Stimulated activated CD4-positive, alpha-beta T cell treated with anti-CD3 and anti-CD28 coated beads, Interleukin-1b, Interleukin-23, amount 100 ng/mL, for 1 hour (primary cell): ENCODE measurements around the gene DPP7.

Experiments
- DNase-seq, 2 donors: peaks; one replicate each; pipeline ENCODE4 v3.0.0-alpha.2; 2020; ENCODE audit warnings: low read depth in 2 of 2

The DPP7 gene

GRCh38 chr9:137088121-137088520 is 26.4 kb downstream of the DPP7 start:
- no peak for DNase-seq

- no peak for DNase-seq
These were observed 27.1 kb downstream of the DPP7 start for GRCh38 chr9:137087409-137087925.

- DNase-seq = peak; percentile 98 to 100
These were observed 27.8 kb downstream of the DPP7 start, which contains the start of gene MAN1B1 for GRCh38 chr9:137086531-137087408. Gene MAN1B1 (plus strand): TSS chr9:137086985. CDS start chr9:137087000, 15 bp downstream.

- DNase-seq = no peak
These were observed 28.5 kb downstream of the DPP7 start for GRCh38 chr9:137085920-137086530.

GRCh38 chr9:137084526-137084925 is 30.0 kb downstream of the DPP7 start:
- no peak for DNase-seq

- no peak for DNase-seq
These were observed 31.0 kb downstream of the DPP7 start for GRCh38 chr9:137083394-137084004.

GRCh38 chr9:137082925-137083290 is 31.6 kb downstream of the DPP7 start:
- DNase-seq = no peak

- no peak for DNase-seq
These were observed 32.2 kb downstream of the DPP7 start for GRCh38 chr9:137082222-137082924.

GRCh38 chr9:137080260-137081122 is 34.0 kb downstream of the DPP7 start:
- no peak for DNase-seq

GRCh38 chr9:137079401-137079787 is 35.1 kb downstream of the DPP7 start:
- DNase-seq = no peak

GRCh38 chr9:137078701-137079400 is 35.7 kb downstream of the DPP7 start:
- DNase-seq = no peak

GRCh38 chr9:137077758-137078693 is 36.5 kb downstream of the DPP7 start:
- no peak for DNase-seq

GRCh38 chr9:137077010-137077747 is 37.4 kb downstream of the DPP7 start, which contains the start of gene UAP1L1:
Gene UAP1L1 (plus strand): TSS chr9:137077517. CDS start chr9:137077533, 16 bp downstream.
- DNase-seq = no peak

- DNase-seq = no peak
These were observed 37.9 kb downstream of the DPP7 start for GRCh38 chr9:137076636-137077009.

- DNase-seq = no peak
These were observed 39.2 kb downstream of the DPP7 start for GRCh38 chr9:137075275-137075775.

GRCh38 chr9:137074657-137075274 is 39.8 kb downstream of the DPP7 start:
- DNase-seq = no peak

- no peak for DNase-seq
These were observed 40.5 kb downstream of the DPP7 start for GRCh38 chr9:137073992-137074399.

GRCh38 chr9:137071282-137071681 is 43.3 kb downstream of the DPP7 start:
- no peak for DNase-seq
